ENCODE measurements around the gene CT45A6.
"Not testable (repeated sequence)": the region's sequence is repeated elsewhere in the genome, so short reads cannot be mapped to it uniquely, and the experiment has no call there.

Gene CT45A6, protein sequence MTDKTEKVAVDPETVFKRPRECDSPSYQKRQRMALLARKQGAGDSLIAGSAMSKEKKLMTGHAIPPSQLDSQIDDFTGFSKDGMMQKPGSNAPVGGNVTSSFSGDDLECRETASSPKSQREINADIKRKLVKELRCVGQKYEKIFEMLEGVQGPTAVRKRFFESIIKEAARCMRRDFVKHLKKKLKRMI

DNA sequence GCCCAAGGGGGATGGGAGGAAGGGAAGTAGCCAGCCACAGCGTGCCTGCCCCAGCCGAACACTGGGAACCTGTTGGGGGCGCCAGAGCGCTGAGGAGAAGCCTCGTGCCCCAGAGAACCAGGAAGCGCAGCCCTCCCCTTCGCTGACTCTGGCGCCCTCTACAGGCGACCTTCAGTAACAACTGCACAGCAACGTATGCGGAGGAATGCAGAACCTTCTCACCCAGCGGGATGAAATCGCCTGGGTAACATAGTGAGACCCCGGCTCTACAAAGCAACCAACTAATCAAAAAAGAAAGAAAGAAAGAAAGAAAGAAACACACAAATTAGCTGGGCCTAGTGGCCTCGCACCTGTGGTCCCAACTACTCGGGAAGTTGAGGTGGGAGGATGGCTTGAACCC lies at the start of gene CT45A6:
CT45A6 (minus strand) TSS at position 101 of the 400 bp plus-strand sequence. CDS start 3,794 bp downstream, outside the sequence.
- DNase-seq: not testable (repeated sequence)

DNA sequence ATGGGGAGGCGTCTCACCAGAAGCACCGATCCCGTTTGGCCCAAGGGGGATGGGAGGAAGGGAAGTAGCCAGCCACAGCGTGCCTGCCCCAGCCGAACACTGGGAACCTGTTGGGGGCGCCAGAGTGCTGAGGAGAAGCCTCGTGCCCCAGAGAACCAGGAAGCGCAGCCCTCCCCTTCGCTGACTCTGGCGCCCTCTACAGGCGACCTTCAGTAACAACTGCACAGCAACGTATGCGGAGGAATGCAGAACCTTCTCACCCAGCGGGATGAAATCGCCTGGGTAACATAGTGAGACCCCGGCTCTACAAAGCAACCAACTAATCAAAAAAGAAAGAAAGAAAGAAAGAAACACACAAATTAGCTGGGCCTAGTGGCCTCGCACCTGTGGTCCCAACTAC lies 34.6 kb upstream of the CT45A6 start, which contains the start of gene CT45A7:
CT45A7 (minus strand) TSS at position 101 of the 400 bp plus-strand sequence. CDS start 3,747 bp downstream, outside the sequence.
- DNase-seq: not testable (repeated sequence)

DNA sequence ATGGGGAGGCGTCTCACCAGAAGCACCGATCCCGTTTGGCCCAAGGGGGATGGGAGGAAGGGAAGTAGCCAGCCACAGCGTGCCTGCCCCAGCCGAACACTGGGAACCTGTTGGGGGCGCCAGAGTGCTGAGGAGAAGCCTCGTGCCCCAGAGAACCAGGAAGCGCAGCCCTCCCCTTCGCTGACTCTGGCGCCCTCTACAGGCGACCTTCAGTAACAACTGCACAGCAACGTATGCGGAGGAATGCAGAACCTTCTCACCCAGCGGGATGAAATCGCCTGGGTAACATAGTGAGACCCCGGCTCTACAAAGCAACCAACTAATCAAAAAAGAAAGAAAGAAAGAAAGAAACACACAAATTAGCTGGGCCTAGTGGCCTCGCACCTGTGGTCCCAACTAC lies 17.3 kb upstream of the CT45A6 start, which contains the start of gene CT45A2:
CT45A2 (minus strand) TSS at position 101 of the 400 bp plus-strand sequence. CDS start 3,747 bp downstream, outside the sequence.
- not testable (repeated sequence) for DNase-seq

DNA sequence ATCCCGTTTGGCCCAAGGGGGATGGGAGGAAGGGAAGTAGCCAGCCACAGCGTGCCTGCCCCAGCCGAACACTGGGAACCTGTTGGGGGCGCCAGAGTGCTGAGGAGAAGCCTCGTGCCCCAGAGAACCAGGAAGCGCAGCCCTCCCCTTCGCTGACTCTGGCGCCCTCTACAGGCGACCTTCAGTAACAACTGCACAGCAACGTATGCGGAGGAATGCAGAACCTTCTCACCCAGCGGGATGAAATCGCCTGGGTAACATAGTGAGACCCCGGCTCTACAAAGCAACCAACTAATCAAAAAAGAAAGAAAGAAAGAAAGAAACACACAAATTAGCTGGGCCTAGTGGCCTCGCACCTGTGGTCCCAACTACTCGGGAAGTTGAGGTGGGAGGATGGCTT lies 17.2 kb downstream of the CT45A6 start, which contains the start of gene CT45A5:
CT45A5 (minus strand) TSS at position 101 of the 400 bp plus-strand sequence. CDS start 3,774 bp downstream, outside the sequence.
- not testable (repeated sequence) for DNase-seq

DNA sequence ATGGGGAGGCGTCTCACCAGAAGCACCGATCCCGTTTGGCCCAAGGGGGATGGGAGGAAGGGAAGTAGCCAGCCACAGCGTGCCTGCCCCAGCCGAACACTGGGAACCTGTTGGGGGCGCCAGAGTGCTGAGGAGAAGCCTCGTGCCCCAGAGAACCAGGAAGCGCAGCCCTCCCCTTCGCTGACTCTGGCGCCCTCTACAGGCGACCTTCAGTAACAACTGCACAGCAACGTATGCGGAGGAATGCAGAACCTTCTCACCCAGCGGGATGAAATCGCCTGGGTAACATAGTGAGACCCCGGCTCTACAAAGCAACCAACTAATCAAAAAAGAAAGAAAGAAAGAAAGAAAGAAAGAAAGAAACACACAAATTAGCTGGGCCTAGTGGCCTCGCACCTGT lies 34.5 kb downstream of the CT45A6 start, which contains the start of gene CT45A3:
CT45A3 (minus strand) TSS at position 101 of the 400 bp plus-strand sequence. CDS start 3,747 bp downstream, outside the sequence.
- DNase-seq: not testable (repeated sequence)

DNA sequence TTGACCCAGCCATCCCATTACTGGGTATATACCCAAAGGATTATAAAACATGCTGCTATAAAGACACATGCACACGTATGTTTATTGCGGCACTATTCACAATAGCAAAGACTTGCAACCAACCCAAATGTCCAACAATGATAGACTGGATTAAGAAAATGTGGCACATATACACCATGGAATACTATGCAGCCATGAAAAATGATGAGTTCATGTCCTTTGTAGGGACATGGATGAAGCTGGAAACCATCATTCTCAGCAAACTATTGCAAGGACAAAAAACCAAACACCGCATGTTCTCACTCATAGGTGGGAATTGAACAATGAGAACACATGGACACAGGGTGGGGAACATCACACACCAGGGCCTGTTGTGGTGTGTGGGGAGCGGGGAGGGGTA lies 57.8 kb downstream of the CT45A6 start:
- DNase-seq: not testable (repeated sequence)
